NT2/D1 (cell line): ENCODE measurements around the gene C2orf81.

ENCODE experiments used
- DNase-seq: peaks from one replicate; pipeline ENCODE4 v3.0.0-alpha.2; 2011; ENCODE audit warnings: low read depth, low spot score
- H3K27me3 ChIP-seq: 2 replicates; pipeline ENCODE4 v1.6.0; 2011; ENCODE audit warnings: mild to moderate bottlenecking; ENCODE audit not compliant: insufficient read length, insufficient read depth
- H3K36me3 ChIP-seq: 2 replicates; pipeline ENCODE4 v1.6.1; 2011; ENCODE audit warnings: mild to moderate bottlenecking, low read length, mixed read lengths; ENCODE audit not compliant: insufficient read depth, insufficient read length
- H3K4me1 ChIP-seq: 2 replicates; pipeline ENCODE4 v1.5.1; 2011; ENCODE audit not compliant: insufficient read depth, insufficient read length
- H3K4me3 ChIP-seq: 2 replicates; pipeline ENCODE4 v1.5.1; 2011; ENCODE audit warnings: low read depth; ENCODE audit not compliant: insufficient read length
- H3K9ac ChIP-seq: 2 replicates; pipeline ENCODE4 v1.6.0; 2011; ENCODE audit warnings: low read depth; ENCODE audit not compliant: insufficient read length
- H3K9me3 ChIP-seq: 2 replicates; pipeline ENCODE4 v1.5.1; 2011; ENCODE audit warnings: mild to moderate bottlenecking, low read length; ENCODE audit not compliant: insufficient read depth
- SUZ12 ChIP-seq: IDR thresholded peaks from 2 replicates; pipeline ENCODE4 v1.6.1; 2011; ENCODE audit not compliant: insufficient read length, insufficient read depth; ENCODE audit errors: extremely low read depth
- YY1 ChIP-seq: IDR thresholded peaks from 2 replicates; pipeline ENCODE4 v1.6.1; 2011; ENCODE audit not compliant: insufficient read length, insufficient read depth
- ZNF274 ChIP-seq: IDR thresholded peaks from 2 replicates; pipeline ENCODE4 v1.6.1; 2011; ENCODE audit warnings: mild to moderate bottlenecking, low read depth, low read length

Gene C2orf81

DNA sequence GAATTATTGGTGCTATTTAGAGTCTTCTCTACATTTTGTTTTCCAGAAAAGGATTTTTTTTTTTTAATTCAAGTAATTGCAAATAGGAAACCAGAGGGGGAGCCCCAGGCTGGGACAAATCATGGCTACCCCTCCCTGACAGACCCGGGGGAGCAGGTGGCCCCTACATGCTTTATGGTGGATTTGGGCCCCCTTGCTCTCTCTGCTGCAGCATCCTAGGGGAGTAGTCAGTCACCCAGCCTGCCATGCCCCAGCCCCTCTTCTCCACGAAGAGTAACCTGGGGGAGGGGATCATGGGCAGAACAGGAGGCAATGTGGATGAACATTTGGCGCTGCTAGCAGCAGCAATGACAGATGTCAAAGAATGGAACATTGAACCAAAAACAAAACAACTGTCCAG lies 4.6 kb downstream of the C2orf81 start:
- no peak overlapping the region for H3K4me3 ChIP-seq
- TF ChIP-seq ZNF274 (no peak), YY1 (no peak), SUZ12 (no peak)
- H3K27me3 ChIP-seq = peaks cover 19% of the 10 kb centered on the region
- H3K9me3 ChIP-seq = no peaks in the 10 kb centered on the region
- no peak overlapping the region for H3K9ac ChIP-seq
- H3K4me1 ChIP-seq = peaks cover 12% of the 10 kb centered on the region
- DNase-seq = no peak
- H3K36me3 ChIP-seq = no peaks in the 10 kb centered on the region

DNA sequence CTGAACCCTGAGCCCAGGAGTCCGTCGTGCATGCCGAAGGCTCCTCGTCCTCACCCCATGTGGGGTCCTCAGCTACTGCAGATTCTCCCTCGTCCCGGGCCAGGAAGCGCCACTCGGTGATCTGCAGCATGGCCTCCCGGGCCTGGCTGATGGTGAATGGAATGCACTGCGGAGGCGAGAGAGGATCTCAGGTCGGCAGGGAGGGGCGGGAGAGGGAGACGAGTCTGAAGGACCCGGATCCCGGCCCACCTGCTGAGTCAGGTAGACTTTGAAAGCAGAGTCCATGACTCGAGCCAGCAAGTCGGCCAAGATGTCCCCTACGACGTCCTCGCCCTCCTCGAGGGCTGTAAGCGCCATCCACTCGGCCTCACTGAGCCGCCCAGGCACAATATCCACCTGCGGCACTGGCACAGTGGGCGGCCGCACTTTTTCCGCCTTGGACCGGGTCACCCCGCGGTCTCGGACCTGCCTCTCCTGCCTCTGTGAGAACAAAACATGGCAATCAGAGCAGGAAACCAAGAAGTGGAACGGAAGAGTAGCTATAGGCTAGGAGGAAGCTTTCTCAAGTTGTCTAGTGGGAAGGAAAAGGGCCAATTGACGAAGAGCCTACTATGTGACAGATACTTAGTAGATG lies 5.5 kb downstream of the C2orf81 start:
- H3K9me3 ChIP-seq = no peaks in the 10 kb centered on the region
- no peak for TF ChIP-seq YY1
- H3K4me3 ChIP-seq = no peak overlapping the region
- H3K4me1 ChIP-seq = peaks cover 12% of the 10 kb centered on the region
- DNase-seq = no peak
- H3K27me3 ChIP-seq = peaks cover 13% of the 10 kb centered on the region
- no peaks in the 10 kb centered on the region for H3K36me3 ChIP-seq
- no peak overlapping the region for H3K9ac ChIP-seq

DNA sequence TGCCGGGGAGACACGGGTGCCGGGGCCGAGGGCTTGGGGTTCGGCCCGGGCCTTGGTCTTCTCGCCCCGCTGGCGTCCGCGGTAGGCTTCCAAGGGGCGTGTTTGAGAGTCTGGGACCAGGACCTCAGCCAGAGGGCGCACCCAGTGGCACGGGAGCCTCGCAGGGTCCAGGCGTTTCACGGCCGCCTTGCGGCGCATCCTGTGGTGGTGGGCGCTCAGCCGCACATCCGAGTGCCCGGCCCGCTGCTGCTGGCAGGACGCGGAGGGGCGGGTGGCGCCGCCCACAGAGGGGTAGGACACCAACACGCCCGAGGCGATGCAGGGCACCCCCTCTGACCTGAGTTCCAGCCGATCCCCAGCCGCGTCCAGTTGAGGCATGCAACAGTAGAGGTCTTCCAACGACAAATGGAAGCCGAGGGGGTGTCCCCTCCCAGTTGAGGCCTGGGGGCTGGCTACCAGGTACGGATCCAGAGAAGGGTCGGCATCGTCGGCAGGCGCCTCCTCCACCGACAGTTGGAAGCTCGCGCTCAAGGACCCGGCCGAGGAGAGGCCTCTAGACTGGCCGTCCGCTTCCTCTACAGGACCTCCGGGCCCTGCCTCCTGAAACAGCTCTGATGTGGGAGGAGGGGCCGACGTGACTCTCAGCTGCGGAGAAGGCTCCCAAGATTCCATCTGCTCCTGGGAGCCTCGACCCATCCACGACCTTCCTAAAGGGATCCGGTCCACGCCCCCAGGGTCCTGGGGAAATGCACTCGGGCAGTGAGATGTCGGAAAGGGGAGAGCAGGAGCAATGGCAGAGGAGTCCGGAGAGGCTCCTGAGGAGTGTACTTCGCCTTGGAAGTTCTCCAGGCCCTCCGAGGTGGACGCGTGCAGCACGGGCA lies 6.3 kb downstream of the C2orf81 start:
- H3K4me1 ChIP-seq = peaks cover 12% of the 10 kb centered on the region
- no peak for TF ChIP-seq ZNF274
- TF ChIP-seq YY1 = no peak
- TF ChIP-seq SUZ12 = no peak
- no peak overlapping the region for H3K4me3 ChIP-seq
- DNase-seq = no peak
- H3K36me3 ChIP-seq = no peaks in the 10 kb centered on the region
- no peak overlapping the region for H3K9ac ChIP-seq
- peaks cover 6% of the 10 kb centered on the region for H3K27me3 ChIP-seq
- H3K9me3 ChIP-seq = no peaks in the 10 kb centered on the region

DNA sequence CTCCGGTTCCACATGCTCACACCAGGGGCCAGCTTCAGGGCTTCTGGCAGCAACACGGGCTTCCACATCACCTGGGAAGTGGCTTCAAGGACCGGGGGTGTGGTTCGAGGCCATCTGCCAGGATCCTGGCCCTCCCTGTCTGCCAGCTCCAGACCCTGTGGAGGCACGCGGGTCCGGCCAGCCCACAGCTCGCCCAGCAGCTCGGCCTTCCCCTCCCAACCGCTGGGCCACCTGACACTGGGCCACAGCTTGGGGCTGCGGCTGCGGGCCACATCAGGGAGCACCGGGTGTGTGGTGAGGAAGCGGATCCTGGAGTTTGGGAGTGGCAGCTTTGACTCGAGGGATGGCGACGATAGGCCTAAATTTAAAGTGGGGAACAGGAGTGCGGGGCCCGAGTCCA lies 7.0 kb downstream of the C2orf81 start:
- no peaks in the 10 kb centered on the region for H3K9me3 ChIP-seq
- no peak overlapping the region for H3K4me3 ChIP-seq
- no peaks in the 10 kb centered on the region for H3K36me3 ChIP-seq
- TF ChIP-seq SUZ12 (no peak), YY1 (no peak), ZNF274 (no peak)
- no peak for DNase-seq
- H3K27me3 ChIP-seq = peaks cover 2% of the 10 kb centered on the region
- H3K4me1 ChIP-seq = peaks cover 12% of the 10 kb centered on the region
- no peak overlapping the region for H3K9ac ChIP-seq

DNA sequence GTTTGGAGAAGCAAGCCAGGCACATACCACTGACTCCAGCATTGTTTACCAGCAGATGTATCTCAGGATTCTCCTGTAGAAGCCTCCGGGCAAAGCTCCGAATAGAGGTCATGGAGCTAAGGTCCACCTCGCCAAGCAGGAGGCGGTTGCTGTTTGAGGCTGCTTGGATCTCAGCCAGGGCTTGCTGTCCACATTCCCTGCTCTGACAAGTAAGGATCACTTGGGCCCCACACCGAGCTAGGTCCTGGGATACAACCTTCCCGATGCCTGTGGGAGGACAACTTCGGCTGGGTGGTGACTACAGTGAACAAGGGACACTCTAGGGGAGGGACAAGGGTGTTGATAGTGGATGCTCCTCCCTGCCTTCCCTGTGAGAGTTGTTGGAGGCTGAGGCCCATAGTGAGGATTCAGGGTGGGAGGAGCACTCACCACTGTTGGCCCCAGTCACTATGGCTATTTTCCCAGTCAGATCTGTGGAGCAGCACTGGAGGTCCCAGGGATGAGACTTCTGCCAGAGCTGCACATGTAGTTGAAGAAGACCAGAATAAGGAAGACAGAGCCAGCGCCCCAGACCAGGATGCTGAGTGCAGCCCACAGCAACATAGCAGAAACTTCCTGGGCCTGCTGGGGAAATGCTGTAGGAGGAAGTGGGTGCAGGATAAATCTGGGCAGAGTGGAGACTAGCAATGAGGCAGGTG lies 8.3 kb downstream of the C2orf81 start:
- no peaks in the 10 kb centered on the region for H3K36me3 ChIP-seq
- H3K4me3 ChIP-seq = no peak overlapping the region
- H3K9ac ChIP-seq = no peak overlapping the region
- H3K4me1 ChIP-seq = peaks cover 12% of the 10 kb centered on the region
- H3K27me3 ChIP-seq = no peaks in the 10 kb centered on the region
- DNase-seq = no peak
- TF ChIP-seq ZNF274 = no peak
- no peak for TF ChIP-seq SUZ12
- no peak for TF ChIP-seq YY1
- H3K9me3 ChIP-seq = no peaks in the 10 kb centered on the region

DNA sequence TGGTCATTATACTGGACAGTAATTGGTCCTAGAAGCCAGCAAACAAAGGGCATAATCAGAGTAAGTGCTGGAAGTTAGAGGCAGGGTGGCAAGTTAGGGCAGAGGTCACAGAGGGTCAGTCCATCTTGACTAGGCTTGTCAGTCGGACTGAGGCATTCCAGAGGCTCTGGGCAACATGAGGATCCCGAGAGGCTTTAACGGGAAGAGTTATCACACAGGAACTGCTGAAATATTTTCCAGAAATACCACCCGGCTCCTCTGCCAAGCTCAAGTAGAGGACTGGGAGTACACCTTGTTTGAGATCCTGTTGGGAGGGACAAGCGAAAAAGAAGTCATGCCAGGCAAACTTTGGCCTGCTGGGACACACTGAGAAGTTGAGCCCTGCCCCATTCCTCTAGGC lies 13.7 kb downstream of the C2orf81 start:
- H3K4me1 ChIP-seq = no peaks in the 10 kb centered on the region
- no peaks in the 10 kb centered on the region for H3K9me3 ChIP-seq
- H3K36me3 ChIP-seq = no peaks in the 10 kb centered on the region
- no peak overlapping the region for H3K4me3 ChIP-seq
- H3K9ac ChIP-seq = no peak overlapping the region
- DNase-seq = no peak
- H3K27me3 ChIP-seq = no peaks in the 10 kb centered on the region
- no peak for TF ChIP-seq ZNF274
- TF ChIP-seq YY1 = no peak
- TF ChIP-seq SUZ12 = no peak

DNA sequence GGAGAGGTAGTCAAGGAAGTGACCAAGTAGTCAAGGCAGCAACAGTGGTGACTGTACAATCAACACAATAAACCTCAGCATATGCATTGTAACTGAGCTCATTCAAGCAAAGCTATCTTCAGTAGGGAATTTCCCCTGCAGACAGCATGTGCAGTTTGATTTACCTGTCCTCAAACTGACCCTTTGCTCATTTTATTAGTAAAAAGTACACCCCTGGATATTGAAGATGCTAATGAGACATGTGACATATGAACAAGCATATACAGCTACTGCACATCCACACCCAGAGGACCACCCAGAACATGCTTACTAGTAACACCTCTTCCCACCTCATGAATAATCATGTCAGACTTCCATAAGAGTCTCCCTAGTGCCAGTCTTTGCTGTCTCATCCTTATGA lies 15.4 kb downstream of the C2orf81 start:
- Histone ChIP-seq H3K4me3 (no peak overlapping the region), H3K4me1 (no peaks in the 10 kb centered on the region), H3K36me3 (no peaks in the 10 kb centered on the region), H3K27me3 (no peaks in the 10 kb centered on the region), H3K9ac (no peak overlapping the region), H3K9me3 (no peaks in the 10 kb centered on the region)
- TF ChIP-seq ZNF274 (no peak), SUZ12 (no peak), YY1 (no peak)
- DNase-seq = no peak
